Measurements from ENCODE around the gene NANOS1.
"Not testable (repeated sequence)": the region's sequence is repeated elsewhere in the genome, so short reads cannot be mapped to it uniquely, and the experiment has no call there.

The NANOS1 gene

GRCh38 chr10:119022846-119023552, 6.5 kb upstream of the NANOS1 start:
- DNase-seq: no peak

DNA sequence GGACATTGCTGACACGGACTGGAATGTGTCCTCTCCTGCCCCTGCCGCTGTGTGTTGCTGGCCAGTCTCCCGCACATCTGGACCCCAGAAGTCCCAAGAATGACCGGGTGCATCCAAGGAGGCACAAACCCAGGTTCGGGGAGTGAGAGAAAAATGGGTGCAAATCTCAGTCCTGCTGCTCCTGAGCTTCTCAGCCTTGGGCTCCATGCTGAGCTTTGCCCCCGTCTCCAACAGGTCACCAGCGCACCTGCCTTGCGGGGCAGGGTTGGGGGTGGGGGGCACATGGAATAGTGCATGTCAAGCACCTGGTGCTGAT, 6.0 kb upstream of the NANOS1 start:
- DNase-seq: no peak

DNA sequence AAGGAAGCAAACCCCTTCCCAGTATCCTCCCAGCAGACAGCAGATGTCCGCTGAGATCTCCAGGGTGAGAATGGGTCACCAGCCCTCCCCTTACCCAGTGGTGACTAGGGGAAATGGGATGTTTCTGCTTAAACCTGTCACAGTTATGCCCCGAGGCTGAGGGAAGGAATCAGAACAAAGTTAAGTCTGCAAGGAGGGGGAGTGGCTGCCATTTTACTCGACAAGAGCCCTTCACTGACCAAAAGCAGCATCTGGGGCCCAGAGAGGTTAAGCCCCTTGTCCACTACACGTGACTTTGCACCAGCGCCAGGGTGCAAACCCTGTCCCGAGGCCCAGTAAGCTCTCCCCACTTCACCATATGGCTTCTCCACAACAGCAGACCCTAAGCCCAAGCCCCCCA, 4.6 kb upstream of the NANOS1 start:
- DNase-seq: no peak

DNA sequence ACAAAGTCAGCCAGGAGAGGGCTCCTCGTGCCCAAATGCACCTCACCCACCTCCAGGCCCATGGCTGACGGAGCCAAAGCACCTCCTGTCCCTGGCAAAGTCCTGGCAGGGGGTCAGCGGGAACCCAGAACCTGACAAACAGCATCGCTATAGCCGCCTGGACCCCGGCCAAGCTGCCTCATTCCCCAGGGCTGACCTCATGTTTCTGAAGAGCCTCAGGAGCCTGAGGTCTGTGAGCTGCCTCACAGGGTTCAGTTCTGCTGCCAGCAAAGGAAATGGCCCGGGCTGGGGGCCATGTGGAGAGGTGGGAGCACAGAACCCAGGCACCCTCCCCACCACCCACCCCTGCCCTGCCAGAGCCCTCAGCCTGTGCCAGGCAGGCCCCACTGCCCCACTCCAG, 4.2 kb upstream of the NANOS1 start:
- DNase-seq: no peak

DNA sequence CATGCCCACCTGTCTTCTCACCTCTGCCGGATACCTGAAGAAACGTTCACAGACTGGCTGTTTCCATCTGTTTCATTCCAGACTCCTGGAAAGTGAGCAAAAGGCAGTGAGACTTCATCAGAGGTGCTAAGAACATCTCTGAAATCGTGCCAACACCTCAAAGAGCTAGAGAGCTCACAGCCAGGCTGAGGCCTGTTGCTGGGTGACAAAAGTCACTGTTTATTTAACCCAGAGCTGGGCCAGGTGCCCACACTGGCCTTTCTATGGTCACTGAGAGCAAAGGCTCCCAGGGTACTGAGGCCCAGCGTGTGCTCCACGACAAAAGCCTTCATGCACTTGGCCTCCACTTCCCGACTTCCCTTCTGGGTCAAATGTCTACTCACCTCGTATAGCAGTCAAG, 3.7 kb upstream of the NANOS1 start:
- DNase-seq: peak; percentile 9

DNA sequence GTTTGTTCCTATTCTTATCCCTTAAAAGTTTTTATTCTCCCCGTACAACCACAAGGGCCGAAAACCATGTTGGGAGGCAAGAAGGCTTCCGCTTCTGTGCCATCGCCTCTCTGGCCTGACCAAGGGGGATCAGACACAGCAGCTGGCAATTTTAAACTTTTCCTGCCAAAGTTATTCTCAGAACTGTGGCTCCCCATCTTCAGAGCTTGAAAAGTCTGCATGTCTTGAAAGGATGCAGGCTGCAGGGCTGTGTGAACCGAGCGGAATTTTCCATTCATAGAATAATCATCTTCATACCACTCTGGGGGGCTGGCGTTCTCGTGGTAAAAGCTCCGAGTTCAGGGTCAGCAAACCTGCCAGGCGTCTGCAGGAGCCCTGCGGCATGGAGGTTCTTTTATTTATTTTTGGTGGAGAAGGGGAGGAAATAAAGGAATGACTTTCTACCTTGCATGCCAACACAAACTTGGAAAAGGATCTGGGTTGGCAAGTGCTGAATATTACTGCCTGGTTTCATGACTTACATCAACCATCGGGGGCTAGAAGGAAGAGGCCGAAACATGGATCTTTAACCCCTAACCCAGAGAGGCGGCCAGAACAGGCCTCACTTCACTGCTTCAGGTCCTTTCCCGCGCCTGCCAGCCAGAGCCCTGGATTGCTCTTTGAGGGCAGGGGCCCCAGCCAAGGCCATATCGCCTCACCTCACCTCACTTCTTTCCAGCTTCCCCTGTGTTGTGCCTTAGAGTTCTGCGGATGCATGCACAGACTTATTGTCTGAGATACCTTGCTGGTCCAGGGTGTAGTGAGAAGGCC, 3.0 kb upstream of the NANOS1 start:
- DNase-seq: no peak

- not testable (repeated sequence) for DNase-seq
These were observed 1.0 kb upstream of the NANOS1 start for GRCh38 chr10:119028445-119028899.

DNA sequence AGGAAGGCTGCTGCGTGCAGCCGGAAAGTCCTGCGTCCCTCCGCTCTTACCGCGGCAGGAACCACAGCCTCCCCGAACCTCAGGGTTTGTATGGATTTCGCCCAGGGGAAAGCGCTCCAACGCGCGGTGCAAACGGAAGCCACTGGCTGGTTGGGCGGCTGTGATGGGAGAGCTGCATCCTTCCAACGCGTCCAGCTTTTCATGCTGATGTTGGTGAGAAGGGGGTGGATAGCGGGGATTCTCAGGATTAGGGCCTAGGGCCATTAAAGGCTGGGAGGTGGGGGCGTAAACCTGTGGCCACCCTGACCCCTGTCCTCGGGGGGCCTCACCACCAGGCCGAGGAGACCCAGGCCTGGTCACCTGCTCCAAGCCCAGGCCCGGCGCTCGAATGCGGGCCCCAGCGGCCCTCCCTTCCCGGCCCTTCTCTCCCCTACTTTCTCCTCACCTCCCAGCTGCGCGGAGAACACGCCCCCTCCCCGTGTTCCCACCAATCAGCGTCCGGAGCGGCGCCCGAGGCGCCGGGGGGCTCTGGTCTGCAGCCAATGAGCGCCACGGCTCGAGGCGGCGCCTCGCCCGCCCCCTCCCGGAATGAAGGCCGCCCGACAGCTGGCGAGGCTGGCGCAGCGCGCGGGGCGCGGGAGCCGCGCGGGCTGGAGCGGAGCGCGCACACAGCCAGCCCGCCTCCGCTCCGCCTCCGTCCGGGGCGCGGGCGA, 458 bp upstream of the NANOS1 start:
- DNase-seq: peak; percentile 74

DNA sequence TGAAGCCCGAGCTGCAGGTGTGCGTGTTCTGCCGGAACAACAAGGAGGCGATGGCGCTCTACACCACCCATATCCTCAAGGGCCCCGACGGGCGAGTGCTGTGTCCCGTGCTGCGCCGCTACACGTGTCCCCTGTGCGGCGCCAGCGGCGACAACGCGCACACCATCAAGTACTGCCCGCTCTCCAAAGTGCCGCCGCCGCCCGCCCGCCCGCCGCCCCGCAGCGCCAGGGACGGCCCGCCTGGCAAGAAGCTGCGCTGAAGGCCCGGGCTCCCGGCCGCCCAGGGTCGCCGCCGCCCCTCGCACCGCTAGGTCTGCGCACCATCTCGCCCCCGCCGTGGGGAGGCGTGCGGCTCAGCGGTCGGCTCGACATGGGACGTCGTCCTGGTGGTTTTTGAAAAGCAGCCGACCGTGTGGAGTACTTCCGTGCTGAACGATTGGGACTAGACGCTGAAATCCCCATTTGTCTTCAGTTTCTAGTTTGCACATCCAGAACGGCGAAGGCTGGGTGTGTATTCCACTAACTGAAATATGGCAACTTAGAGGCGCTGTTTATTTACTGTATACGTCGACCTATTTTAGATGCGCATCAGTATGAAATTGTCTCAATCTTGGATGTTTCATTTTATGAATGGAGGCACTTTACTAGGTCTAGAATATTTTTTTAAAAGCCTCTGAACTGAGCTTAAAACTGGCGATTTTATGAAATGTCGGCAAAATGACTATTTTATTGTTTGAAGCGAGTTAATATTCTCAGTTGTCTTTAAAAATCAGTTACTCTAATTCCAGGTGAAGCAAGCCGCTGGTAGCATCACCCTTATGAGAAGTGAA, 1.1 kb downstream of the NANOS1 start:
- peak; percentile 43 for DNase-seq

GRCh38 chr10:119031496-119032059, 2.1 kb downstream of the NANOS1 start:
- no peak for DNase-seq

- DNase-seq: no peak
These were observed 9.6 kb downstream of the NANOS1 start for GRCh38 chr10:119039161-119039560.

DNA sequence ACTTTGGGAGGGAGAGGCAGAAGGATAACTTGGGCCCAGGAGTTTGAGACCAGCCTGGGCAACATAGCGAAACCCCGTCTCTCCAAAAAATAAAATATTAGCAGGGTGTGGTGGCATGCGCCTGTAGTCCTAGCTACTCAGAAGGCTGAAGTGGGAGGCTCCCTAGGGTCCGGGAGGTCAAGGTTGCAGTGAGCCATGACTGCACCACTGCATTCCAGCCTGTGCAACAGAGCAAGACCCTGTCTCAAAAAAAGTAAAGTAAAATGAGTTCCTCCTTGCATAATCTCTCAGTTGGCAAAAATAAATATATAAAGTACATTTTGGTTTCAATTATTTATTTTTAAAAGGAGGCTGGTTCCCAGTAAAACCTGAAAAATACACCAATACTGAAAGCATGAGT, 11.8 kb downstream of the NANOS1 start:
- DNase-seq: no peak

DNA sequence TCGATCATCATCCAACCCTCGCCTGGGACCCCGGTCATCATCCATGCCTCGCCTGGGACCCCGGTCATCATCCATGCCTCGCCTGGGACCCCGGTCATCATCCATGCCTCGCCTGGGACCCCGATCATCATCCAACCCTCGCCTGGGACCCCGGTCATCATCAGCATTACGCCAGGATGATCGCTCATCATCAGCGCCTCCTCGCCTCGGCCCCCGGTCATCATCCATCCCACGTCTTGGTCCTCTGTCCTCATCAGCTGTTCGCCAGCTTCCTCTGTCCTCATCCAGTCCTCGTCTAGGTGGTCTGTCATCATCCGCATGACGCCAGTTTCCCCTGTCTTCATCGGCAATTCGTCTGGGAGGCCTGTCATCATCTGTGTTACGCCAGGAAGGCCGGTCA, 12.7 kb downstream of the NANOS1 start:
- no peak for DNase-seq

GRCh38 chr10:119045561-119045960, 16.0 kb downstream of the NANOS1 start:
- no peak for DNase-seq

- DNase-seq: no peak
These were observed 19.8 kb downstream of the NANOS1 start for GRCh38 chr10:119049361-119049760.

- DNase-seq: no peak
These were observed 20.3 kb downstream of the NANOS1 start for GRCh38 chr10:119049777-119050176.

GRCh38 chr10:119051775-119052174, 22.3 kb downstream of the NANOS1 start:
- DNase-seq: no peak

DNA sequence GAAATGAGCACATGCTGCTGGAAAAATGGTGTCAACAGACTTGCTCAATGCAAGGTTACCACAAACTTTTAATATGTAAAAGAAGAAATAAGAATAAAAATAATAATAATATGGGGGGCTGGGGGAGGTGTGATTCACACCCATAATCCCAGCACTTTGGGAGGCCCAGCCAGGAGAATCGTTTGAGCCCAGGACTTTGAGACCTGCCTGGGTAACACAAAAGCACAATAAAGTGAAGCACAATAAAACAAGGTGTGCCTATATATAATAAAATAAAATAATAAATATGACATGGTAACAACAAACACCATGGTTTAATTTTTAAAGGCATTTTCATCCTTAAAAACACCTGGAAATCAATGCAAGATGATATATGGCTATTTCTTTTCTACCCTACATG, 26.0 kb downstream of the NANOS1 start:
- DNase-seq: no peak

DNA sequence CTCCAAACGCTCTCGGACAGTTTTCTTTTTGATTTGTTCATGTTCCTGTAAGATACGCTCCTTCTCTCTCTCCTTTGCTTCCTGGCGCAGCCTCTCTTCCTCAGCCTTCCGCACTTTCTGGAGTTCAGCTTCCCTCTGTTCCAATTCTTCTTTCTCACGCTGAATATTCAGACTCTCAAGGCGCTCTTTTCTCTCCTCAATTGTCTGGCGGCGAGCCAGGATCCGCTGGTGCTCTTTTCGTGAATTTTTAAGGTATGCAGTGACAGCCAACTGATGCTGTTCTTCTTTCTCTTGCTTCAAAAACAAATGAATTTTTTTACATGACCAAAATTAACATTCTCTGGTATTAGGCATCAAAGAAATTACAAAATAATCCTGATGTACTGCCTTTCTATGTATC, 28.5 kb downstream of the NANOS1 start:
- no peak for DNase-seq

- DNase-seq: no peak
These were observed 30.0 kb downstream of the NANOS1 start for GRCh38 chr10:119059557-119059956.

GRCh38 chr10:119060107-119060506, 30.6 kb downstream of the NANOS1 start:
- DNase-seq: no peak

GRCh38 chr10:119061352-119061751, 31.8 kb downstream of the NANOS1 start:
- DNase-seq: no peak

- DNase-seq: no peak
These were observed 32.4 kb downstream of the NANOS1 start for GRCh38 chr10:119061926-119062325.

Data from SHP77 treated with DMSO at 0.1 percent for 48 hours (cell line).